Lower leg skin (tissue), 4 donors: ENCODE results near the gene KCNK4. TPM values are rescaled to one million over a fixed set of nuclear protein-coding genes. Genes with fewer than 3 reads are reported as not detected.
A peak's percentile ranks its signal among the peaks of the same experiment; 100 is the strongest.
"Not testable (repeated sequence)": the region's sequence is repeated elsewhere in the genome, so short reads cannot be mapped to it uniquely, and the experiment has no call there.

Experiments
- DNase-seq, 2 donors: peaks; one replicate each; pipeline ENCODE4 v3.0.0-alpha.2; 2019; ENCODE audit warnings: low spot score in 2 of 2
- H3K4me3 ChIP-seq: fragments of 200-600 bp; sonication (generic); 2 replicates; pipeline ENCODE4 v1.5.1; 2017; ENCODE audit warnings: mild to moderate bottlenecking, low read depth; ENCODE audit not compliant: poor library complexity, severe bottlenecking
- POLR2A ChIP-seq, 2 donors: fragments of 450-650 bp; IDR thresholded peaks; one replicate each; pipeline ENCODE4 v1.6.1; 2016 to 2017; ENCODE audit warnings: antibody characterized with exemption in 2 of 2, mild to moderate bottlenecking in 1 of 2, moderate library complexity in 1 of 2
- WGBS, 2 donors: methylation state at CpG; one replicate each; pipeline ENCODE4 v1.1.5; 2018; 5-methylcytosine and 5-hydroxymethylcytosine counted together
- intact Hi-C: fragments of 100-400 bp; cut with DNase I; formaldehyde crosslinking; loops from one replicate; pipeline ENCODE4 v1.15.0; 2023; ENCODE audit warnings: low total_unique reads
- total RNA-seq, 4 donors: library from RNA; depleted of rRNA; stranded (reverse); fragments of >200 nt; gene quantifications; one replicate each; pipeline ENCODE4 v1.1.0, GENCODE V29; 2016
- TF ChIP-seq, protein P1 (sequence below), 3 donors: fragments of 450-650 bp; IDR thresholded peaks; one replicate each; pipeline ENCODE4 v1.5.1; 2016; ENCODE audit warnings: antibody characterized with exemption in 3 of 3, mild to moderate bottlenecking in 3 of 3, moderate library complexity in 2 of 3

Gene KCNK4
- total RNA-seq, 4 donors from 2014 or later, result not detected

DNA sequence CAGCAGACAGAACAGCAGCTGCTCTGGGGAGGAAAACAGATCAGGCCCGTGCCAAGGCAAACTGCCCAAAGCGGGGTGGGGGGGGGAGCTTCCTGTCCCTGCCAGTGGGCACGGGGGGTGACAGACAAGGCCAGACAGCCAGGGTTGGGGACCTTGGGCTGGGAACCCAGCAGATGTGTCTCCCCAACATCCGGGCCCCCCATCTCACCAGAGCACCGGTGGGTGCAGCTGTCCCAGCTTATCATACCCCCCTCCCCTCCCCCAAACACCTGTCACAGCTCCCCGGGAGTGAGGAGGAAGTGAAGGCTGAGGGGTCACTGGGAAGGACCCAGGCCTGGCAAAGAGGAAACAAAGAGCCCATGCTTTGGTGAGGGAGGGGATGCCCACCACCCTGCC, 45.7 kb upstream of the KCNK4 start:
- TF ChIP-seq, protein P1, sequence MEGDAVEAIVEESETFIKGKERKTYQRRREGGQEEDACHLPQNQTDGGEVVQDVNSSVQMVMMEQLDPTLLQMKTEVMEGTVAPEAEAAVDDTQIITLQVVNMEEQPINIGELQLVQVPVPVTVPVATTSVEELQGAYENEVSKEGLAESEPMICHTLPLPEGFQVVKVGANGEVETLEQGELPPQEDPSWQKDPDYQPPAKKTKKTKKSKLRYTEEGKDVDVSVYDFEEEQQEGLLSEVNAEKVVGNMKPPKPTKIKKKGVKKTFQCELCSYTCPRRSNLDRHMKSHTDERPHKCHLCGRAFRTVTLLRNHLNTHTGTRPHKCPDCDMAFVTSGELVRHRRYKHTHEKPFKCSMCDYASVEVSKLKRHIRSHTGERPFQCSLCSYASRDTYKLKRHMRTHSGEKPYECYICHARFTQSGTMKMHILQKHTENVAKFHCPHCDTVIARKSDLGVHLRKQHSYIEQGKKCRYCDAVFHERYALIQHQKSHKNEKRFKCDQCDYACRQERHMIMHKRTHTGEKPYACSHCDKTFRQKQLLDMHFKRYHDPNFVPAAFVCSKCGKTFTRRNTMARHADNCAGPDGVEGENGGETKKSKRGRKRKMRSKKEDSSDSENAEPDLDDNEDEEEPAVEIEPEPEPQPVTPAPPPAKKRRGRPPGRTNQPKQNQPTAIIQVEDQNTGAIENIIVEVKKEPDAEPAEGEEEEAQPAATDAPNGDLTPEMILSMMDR (IDR thresholded peaks at IDR 0.05), result no peak
- no peak for TF ChIP-seq POLR2A (IDR thresholded peaks at IDR 0.05)
- WGBS, 2 donors, result 4 to 8% methylated on average over 5 to 6 of the region's 6 CpGs
- DNase-seq, result no peak
- peak overlapping the region; percentile 74 for H3K4me3 ChIP-seq
- intact Hi-C loops, result no loop called here

DNA sequence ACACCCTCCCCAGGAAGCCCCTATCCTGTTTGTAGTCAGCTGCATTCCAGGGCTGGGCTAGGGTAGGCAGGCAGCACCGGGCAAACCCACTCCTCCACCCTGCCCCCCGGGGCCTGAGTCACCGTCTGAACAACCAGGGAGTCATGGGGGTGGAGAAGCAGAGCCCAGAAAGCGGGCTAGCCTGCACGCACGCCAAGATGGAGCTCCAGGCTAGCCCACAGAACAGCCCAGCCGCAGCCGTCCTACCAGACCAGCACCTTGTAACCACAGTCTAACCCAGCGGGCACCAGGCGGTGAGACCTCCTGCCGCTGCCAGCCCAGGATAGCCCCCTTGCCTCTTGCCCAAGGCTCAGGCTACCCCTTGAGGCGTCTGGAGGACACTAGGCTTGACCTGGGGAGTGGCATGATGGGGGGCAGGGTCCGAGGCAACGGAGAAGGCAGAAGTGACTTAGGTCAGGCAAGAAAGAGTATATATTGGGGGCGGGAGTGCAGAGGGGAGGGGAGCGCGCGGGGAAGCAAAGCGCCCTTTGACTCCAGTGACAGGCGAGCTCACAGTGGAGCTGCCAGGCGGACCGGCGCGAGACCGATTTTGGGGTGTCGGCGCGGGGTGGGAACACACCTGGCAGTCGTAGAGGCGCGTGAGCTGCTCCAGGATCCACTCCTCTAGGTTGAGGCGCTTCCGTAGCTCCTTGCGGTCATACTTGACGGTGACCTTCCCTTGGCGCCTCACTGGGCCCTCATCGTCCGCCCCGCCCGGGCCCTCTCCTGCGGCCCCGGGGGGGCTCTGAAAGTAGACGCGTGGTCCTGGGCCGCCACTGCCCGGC, 45.1 kb upstream of the KCNK4 start:
- intact Hi-C loops, result no loop called here
- peak; percentile 90 to 98 for DNase-seq
- 1 to 2% methylated on average over 30 to 34 of the region's 46 CpGs for WGBS, 2 donors
- peak overlapping the region; percentile 74 for H3K4me3 ChIP-seq
- TF ChIP-seq, protein P1 (IDR thresholded peaks at IDR 0.05), result no peak
- no peak for TF ChIP-seq POLR2A (IDR thresholded peaks at IDR 0.05)

DNA sequence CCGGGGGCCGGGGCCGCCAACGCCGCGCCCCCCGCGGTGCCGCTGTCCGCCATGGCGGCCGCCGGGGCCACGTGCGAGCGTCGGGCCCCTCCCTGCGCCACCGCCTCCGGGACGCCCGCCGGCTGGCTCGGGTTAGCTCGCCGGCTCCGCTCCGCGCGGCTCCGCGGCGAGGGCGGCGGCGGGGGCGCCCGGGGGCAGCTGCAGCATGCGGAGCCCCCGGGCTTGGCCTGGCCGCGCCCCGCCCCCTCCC, 44.6 kb upstream of the KCNK4 start:
- peak overlapping the region; percentile 74 for H3K4me3 ChIP-seq
- WGBS, 2 donors, result no CpG with 5 or more reads among the region's 43 CpGs
- intact Hi-C loops, DNase-seq: not testable (repeated sequence)

DNA sequence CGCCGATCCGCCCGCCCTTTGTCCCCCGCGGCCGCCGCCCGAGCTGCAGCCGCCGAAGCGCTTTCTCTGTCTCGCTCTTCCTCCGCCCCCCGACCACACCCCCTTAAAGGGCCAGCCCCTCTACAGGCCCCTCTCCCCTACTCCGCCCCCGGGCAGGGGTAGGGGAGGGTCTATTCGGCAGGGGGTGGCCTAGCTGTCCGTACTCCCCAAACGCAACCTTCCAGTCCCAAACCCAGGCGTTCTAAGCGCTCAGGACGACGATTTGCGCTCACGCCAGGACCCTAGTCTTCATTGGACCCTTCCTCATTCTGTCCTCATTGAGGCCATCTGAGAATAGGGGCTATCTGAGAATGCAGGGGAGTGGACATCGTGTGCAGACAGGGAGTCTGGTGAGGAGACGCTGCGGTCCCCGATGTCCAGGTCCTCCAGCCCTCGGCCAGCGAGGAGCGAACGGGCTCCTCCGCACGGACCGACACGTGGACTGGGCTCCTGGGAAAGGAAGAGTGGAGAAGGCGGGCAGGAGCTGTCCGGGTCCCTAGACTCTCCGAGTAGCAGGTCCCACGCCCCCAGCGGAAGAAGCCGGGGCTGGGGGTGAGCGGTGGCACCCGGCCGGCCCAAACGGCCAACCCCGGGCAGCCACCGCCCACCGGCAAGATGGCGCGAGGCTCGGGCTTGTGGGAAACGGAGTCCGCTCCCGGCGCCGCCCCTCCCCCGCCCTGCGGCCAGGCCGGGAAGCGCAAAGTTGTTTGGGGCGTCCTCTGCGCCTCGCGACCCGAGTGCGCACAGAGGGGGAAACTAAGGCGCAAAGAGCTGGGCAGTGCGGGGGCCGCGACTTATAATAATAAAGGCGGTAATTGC, 44.0 kb upstream of the KCNK4 start, which contains the start of gene PPP1R14B:
Gene PPP1R14B, minus strand, starts transcription at position 73 of the 858 bp plus-strand sequence. CDS start 270 bp downstream, outside the sequence.
- TF ChIP-seq POLR2A (IDR thresholded peaks at IDR 0.05), result no peak
- TF ChIP-seq, protein P1 (IDR thresholded peaks at IDR 0.05), result no peak
- H3K4me3 ChIP-seq, result peak within 1 kb of the TSS; percentile 74
- 0 to 1% methylated on average over 18 to 67 of the region's 74 CpGs for WGBS, 2 donors
- intact Hi-C loops, result no loop called here
- peak; percentile 85 to 98 for DNase-seq

DNA sequence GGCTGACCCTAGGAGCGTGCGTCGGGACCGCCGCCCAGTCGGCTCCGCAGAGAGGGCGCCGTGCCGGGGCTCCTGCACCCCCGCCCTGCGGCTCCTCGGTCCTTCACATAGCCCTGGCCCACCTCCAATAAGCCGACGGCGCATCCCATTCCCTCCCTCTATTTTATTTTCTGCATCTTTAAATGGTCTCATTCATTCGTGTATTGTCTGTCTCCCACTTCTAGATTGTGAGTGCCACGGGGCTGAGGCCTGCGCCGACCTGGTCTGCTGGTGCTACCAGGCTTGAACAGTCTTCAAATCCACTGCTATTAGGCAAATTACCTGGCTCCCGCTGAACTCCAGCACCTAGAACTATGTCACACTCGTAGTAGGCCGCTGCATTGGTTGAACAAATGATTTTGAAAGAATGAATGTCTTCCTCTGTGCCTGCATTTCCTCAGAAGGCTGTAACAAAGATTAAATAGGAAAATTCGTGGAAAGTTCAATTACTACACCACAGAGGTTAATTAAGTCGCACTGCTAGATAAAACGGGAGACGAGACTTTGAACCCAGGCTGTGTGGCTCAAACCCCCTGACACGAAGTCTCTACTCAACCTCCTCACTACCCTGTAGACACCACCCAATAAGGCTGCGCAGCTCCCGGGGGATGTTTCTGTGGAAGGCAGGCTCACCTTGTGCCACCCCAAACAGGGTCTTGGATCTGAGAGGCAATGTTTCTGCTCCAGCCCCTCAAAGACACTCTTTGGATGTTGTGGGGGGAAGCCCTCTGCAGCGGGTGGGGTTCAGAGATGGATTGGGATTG, 43.2 kb upstream of the KCNK4 start:
- DNase-seq, result no peak
- no peak overlapping the region for H3K4me3 ChIP-seq
- intact Hi-C loops, result no loop called here
- no peak for TF ChIP-seq POLR2A (IDR thresholded peaks at IDR 0.05)
- TF ChIP-seq, protein P1 (IDR thresholded peaks at IDR 0.05), result no peak
- 35 to 40% methylated on average over 31 of the region's 31 CpGs for WGBS, 2 donors
